DND-41 (cell line): Measurements from ENCODE around the gene GLIPR2.

Experiments used
- ATAC-seq: fragments of 200-7000 bp; cut with Tn5 transposase; 3 replicates; pipeline ENCODE4 v1.9.1; 2021; ENCODE audit warnings: low read depth; ENCODE audit not compliant: insufficient read depth
- DNase-seq: peaks from one replicate; pipeline ENCODE4 v3.0.0-alpha.2; 2020
- H2AFZ ChIP-seq: 2 replicates; pipeline ENCODE4 v1.6.0; 2012; ENCODE audit warnings: low read depth, low read length
- H3K27ac ChIP-seq: 2 replicates; pipeline ENCODE4 v1.5.1; 2012; ENCODE audit warnings: low read length, inconsistent platforms
- H3K27me3 ChIP-seq: fragments of 200-600 bp; sonication (generic); 2 replicates; pipeline ENCODE4 v1.6.0; 2012; ENCODE audit warnings: low read length, mild to moderate bottlenecking, inconsistent platforms; ENCODE audit not compliant: insufficient read depth, poor library complexity
- H3K36me3 ChIP-seq: 2 replicates; pipeline ENCODE4 v1.5.1; 2012; ENCODE audit warnings: low read length, inconsistent platforms; ENCODE audit not compliant: insufficient read depth
- H3K4me1 ChIP-seq: 2 replicates; pipeline ENCODE4 v1.5.1; 2012; ENCODE audit warnings: mild to moderate bottlenecking, low read length; ENCODE audit not compliant: insufficient read depth
- H3K4me2 ChIP-seq: 2 replicates; pipeline ENCODE4 v1.6.0; 2012; ENCODE audit warnings: mild to moderate bottlenecking, moderate library complexity, low read length, inconsistent platforms; ENCODE audit not compliant: insufficient read depth
- H3K4me3 ChIP-seq, 2 experiments: fragments of 200-600 bp in 1 of 2; shearing (Covaris generic) in 1 of 2; 2 replicates each; pipeline ENCODE4 v1.5.1; 2012 to 2016; ENCODE audit warnings: inconsistent platforms in 2 of 2, low read length in 2 of 2, mild to moderate bottlenecking in 2 of 2, low read depth in 1 of 2, moderate library complexity in 1 of 2
- H3K79me2 ChIP-seq: 2 replicates; pipeline ENCODE4 v1.6.0; 2012; ENCODE audit warnings: low read length, inconsistent platforms; ENCODE audit not compliant: insufficient read depth
- H3K9ac ChIP-seq: 2 replicates; pipeline ENCODE4 v1.6.0; 2012; ENCODE audit warnings: low read depth, mild to moderate bottlenecking, inconsistent platforms, low read length, moderate library complexity
- H3K9me3 ChIP-seq: 2 replicates; pipeline ENCODE4 v1.5.1; 2012; ENCODE audit warnings: low read length, moderate library complexity, mild to moderate bottlenecking, inconsistent platforms; ENCODE audit not compliant: insufficient read depth, severe bottlenecking
- H4K20me1 ChIP-seq: 2 replicates; pipeline ENCODE4 v1.6.0; 2012; ENCODE audit warnings: low read length; ENCODE audit not compliant: insufficient read depth
- EZH2 ChIP-seq: IDR thresholded peaks from 3 replicates; pipeline ENCODE4 v1.6.1; 2012; ENCODE audit warnings: borderline replicate concordance, low read depth, mild to moderate bottlenecking, moderate library complexity, low read length, inconsistent platforms; ENCODE audit not compliant: severe bottlenecking
- TF ChIP-seq, protein P1 (sequence below): IDR thresholded peaks from 2 replicates; pipeline ENCODE4 v1.5.1; 2012; ENCODE audit warnings: borderline replicate concordance, low read length, moderate library complexity, mild to moderate bottlenecking; ENCODE audit not compliant: poor library complexity, severe bottlenecking; ENCODE audit errors: extremely low read depth

Gene GLIPR2

DNA sequence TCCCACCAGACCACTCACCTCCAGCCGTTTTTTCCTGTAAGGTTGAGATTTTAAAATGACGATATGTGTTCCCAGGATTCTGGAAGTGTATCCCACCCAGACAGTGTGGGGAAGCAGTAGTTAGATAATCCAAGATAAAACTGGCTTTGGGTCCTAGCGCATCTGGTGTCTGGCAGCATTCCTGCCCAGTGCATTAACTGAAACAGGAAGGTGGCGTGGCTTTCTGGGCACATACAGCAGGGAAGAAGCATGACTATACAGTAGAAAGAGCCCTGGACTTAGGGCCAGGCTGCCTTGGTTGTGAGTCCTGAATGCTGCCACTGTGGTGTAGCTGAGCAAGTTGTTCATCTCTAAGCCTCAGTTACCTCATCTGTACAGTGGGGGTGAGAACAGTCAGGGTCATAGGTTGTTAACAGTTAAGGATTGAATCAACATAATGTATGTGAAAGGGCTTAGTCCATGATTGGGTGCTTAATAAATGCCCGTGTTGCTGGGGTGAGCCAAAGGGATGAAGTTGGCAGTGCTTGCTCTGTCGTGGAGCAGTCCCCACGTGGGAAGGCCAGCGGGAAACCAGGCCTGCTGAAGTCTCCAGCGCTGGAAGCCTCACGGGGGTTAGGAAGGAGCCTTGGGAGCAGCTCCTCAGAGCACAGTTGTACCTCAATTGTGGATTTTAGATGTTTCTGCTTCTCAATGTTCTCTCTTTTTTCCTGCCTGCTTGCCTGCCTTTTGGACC lies 72.2 kb downstream of the GLIPR2 start:
- no peak for DNase-seq
- no peaks in the 10 kb centered on the region for H3K27me3 ChIP-seq
- no peaks in the 10 kb centered on the region for H3K4me1 ChIP-seq
- H3K9me3 ChIP-seq = no peaks in the 10 kb centered on the region
- H3K4me3 ChIP-seq = no peak overlapping the region
- no peak overlapping the region for H3K9ac ChIP-seq
- TF ChIP-seq EZH2 = no peak
- TF ChIP-seq, protein P1, sequence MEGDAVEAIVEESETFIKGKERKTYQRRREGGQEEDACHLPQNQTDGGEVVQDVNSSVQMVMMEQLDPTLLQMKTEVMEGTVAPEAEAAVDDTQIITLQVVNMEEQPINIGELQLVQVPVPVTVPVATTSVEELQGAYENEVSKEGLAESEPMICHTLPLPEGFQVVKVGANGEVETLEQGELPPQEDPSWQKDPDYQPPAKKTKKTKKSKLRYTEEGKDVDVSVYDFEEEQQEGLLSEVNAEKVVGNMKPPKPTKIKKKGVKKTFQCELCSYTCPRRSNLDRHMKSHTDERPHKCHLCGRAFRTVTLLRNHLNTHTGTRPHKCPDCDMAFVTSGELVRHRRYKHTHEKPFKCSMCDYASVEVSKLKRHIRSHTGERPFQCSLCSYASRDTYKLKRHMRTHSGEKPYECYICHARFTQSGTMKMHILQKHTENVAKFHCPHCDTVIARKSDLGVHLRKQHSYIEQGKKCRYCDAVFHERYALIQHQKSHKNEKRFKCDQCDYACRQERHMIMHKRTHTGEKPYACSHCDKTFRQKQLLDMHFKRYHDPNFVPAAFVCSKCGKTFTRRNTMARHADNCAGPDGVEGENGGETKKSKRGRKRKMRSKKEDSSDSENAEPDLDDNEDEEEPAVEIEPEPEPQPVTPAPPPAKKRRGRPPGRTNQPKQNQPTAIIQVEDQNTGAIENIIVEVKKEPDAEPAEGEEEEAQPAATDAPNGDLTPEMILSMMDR = no peak
- H3K79me2 ChIP-seq = peaks cover 83% of the 10 kb centered on the region
- H3K4me2 ChIP-seq = no peak overlapping the region
- no peak overlapping the region for H3K27ac ChIP-seq
- no peak overlapping the region for H2AFZ ChIP-seq
- H3K36me3 ChIP-seq = peaks cover 96% of the 10 kb centered on the region
- peaks cover 75% of the 10 kb centered on the region for H4K20me1 ChIP-seq
- ATAC-seq = no peak

DNA sequence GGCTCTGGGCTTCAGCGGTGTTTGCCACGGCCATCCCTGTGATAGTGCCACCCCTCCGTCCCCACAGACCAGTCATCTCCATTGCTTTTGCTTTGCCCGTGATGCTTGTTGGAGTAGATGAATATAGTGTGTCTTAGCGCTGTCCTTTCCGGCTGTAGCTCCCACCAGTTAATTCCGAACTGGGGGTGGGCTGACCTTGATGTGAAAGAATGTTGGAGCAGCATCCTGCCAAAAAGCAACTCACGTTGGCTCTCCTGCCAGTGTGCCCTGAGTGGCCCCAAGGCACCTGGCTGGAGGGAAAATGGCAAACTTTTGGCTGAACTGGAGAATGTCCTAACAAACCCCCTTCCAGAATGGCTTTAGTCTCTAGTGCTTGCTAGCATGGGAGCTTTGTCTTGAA lies 74.2 kb downstream of the GLIPR2 start:
- no peaks in the 10 kb centered on the region for H3K27me3 ChIP-seq
- peaks cover 65% of the 10 kb centered on the region for H3K79me2 ChIP-seq
- H3K4me2 ChIP-seq = no peak overlapping the region
- peaks cover 75% of the 10 kb centered on the region for H4K20me1 ChIP-seq
- H2AFZ ChIP-seq = no peak overlapping the region
- no peak for ATAC-seq
- no peaks in the 10 kb centered on the region for H3K9me3 ChIP-seq
- no peaks in the 10 kb centered on the region for H3K4me1 ChIP-seq
- TF ChIP-seq EZH2 = no peak
- TF ChIP-seq, protein P1 = no peak
- no peak overlapping the region for H3K27ac ChIP-seq
- no peak overlapping the region for H3K9ac ChIP-seq
- no peak for DNase-seq
- H3K4me3 ChIP-seq = no peak overlapping the region
- peaks cover 89% of the 10 kb centered on the region for H3K36me3 ChIP-seq

DNA sequence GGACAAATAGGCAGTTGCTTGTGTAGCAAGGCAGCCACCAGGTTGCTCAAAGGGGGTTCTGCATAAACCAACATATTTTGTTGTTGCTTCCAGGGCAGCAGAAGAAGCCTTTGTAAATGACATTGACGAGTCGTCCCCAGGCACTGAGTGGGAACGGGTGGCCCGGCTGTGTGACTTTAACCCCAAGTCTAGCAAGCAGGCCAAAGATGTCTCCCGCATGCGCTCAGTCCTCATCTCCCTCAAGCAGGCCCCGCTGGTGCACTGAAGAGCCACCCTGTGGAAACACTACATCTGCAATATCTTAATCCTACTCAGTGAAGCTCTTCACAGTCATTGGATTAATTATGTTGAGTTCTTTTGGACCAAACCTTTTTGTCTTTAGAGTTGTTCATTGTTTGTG lies 75.0 kb downstream of the GLIPR2 start:
- no peak overlapping the region for H3K4me3 ChIP-seq
- ATAC-seq (no peak), DNase-seq (no peak)
- peaks cover 61% of the 10 kb centered on the region for H3K79me2 ChIP-seq
- H3K4me2 ChIP-seq = no peak overlapping the region
- H3K27me3 ChIP-seq = no peaks in the 10 kb centered on the region
- H3K9me3 ChIP-seq = no peaks in the 10 kb centered on the region
- H3K4me1 ChIP-seq = no peaks in the 10 kb centered on the region
- H2AFZ ChIP-seq = no peak overlapping the region
- peaks cover 73% of the 10 kb centered on the region for H4K20me1 ChIP-seq
- no peak overlapping the region for H3K9ac ChIP-seq
- H3K27ac ChIP-seq = no peak overlapping the region
- TF ChIP-seq EZH2 = no peak
- TF ChIP-seq, protein P1 = no peak
- H3K36me3 ChIP-seq = peaks cover 86% of the 10 kb centered on the region
